Central memory CD8-positive, alpha-beta T cell (primary cell): ENCODE measurements around the gene UBAC1.

Source experiments
- ATAC-seq: fragments of 150-1000 bp; cut with Tn5 transposase; replicated peaks from 2 replicates; pipeline ENCODE4 v1.10.0; 2022; ENCODE audit warnings: mild to moderate bottlenecking, moderate FRiP score, moderate number of reproducible peaks; ENCODE audit not compliant: poor library complexity, severe bottlenecking; ENCODE audit errors: extremely low read depth
- DNase-seq, 2 donors: peaks; one replicate each; pipeline ENCODE4 v3.0.0; 2021; ENCODE audit warnings: low spot score in 2 of 2
- H3K27ac Mint-ChIP-seq: one replicate; pipeline ENCODE4 v1.8.0; 2022; ENCODE audit warnings: low read depth, mild to moderate bottlenecking, moderate library complexity, mixed read lengths
- H3K27me3 Mint-ChIP-seq: one replicate; pipeline ENCODE4 v1.8.0; 2022; ENCODE audit warnings: mixed read lengths
- H3K36me3 Mint-ChIP-seq: one replicate; pipeline ENCODE4 v1.8.0; 2022; ENCODE audit warnings: mild to moderate bottlenecking, moderate library complexity, mixed read lengths; ENCODE audit not compliant: insufficient read depth
- H3K4me1 Mint-ChIP-seq: one replicate; pipeline ENCODE4 v1.8.0; 2022; ENCODE audit warnings: mixed read lengths
- H3K4me3 Mint-ChIP-seq: one replicate; pipeline ENCODE4 v1.8.0; 2022; ENCODE audit warnings: mild to moderate bottlenecking, moderate library complexity, mixed read lengths
- H3K9me3 Mint-ChIP-seq: one replicate; pipeline ENCODE4 v1.8.0; 2022; ENCODE audit warnings: mixed read lengths

UBAC1 gene, protein sequence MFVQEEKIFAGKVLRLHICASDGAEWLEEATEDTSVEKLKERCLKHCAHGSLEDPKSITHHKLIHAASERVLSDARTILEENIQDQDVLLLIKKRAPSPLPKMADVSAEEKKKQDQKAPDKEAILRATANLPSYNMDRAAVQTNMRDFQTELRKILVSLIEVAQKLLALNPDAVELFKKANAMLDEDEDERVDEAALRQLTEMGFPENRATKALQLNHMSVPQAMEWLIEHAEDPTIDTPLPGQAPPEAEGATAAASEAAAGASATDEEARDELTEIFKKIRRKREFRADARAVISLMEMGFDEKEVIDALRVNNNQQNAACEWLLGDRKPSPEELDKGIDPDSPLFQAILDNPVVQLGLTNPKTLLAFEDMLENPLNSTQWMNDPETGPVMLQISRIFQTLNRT

DNA sequence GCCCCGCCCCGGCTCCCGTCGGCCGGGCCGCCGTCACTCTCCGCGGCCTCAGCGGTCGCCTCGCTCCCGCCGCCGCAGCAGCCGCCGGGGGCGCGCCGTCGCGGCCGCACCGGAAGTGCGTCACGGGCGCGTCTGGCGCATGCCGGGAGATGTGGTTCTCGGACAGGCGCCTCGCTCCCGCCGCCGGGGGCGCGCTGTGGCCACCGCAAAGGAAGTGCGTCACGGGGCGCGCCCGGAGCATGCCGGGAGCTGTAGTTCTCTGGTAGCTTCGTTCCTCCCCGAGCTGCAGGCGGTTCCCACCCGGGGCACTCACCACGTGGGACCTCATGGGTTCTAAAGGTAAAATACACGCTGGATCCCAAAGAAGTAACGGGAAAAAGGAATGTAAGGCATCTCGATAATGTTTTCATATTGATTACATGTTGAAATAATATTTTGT, at the start of gene UBAC1:
UBAC1 (minus strand) TSS at position 97 of the 439 bp plus-strand sequence. CDS start 211 bp downstream, outside the sequence.
- DNase-seq: peak; percentile 90
- peak within 1 kb of the TSS; percentile 85 for H3K27ac Mint-ChIP-seq
- peaks cover 33% of the 10 kb centered on the region for H3K4me1 Mint-ChIP-seq
- H3K9me3 Mint-ChIP-seq: no peaks in the 10 kb centered on the region
- peak within 1 kb of the TSS; percentile 85 for H3K4me3 Mint-ChIP-seq
- no peaks in the 10 kb centered on the region for H3K27me3 Mint-ChIP-seq
- peak; percentile 94 for ATAC-seq
- H3K36me3 Mint-ChIP-seq: peaks cover 8% of the 10 kb centered on the region

DNA sequence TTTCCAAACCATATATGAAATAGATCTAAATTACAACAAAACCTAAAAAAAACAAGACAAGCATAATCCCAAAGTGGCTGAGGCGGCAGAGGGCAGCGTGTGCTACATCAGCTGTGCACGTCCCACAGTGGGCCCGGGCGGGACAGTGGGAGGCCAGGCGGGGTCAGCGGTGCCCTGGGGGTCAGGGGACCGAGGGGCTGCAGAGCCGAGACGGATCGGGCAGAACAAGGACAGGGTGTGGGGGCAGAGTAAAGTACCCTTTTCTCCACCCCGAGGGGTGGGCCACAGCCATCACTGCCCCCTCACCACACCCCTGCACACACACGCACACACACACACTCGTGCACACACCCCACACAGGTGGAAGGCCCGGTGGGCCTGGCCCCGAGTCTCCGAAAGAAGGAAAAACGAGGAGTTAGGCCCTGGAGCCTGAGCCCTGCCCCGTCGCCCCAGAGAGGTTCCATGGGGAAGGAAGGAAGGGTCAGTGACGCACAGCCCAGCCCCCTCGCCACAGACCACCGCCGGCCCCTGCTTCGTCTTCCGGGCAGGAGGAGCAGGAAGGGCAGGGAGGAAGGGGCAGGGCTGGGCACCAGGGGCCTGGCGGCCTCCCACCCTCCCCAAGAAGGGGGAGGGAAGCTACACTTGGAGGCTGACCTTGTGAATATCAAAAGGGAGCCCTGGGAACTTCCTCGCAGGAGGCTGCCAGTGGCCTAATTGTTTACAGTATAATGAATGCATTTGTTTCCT, 49.6 kb upstream of the UBAC1 start:
- peaks cover 11% of the 10 kb centered on the region for H3K4me1 Mint-ChIP-seq

DNA sequence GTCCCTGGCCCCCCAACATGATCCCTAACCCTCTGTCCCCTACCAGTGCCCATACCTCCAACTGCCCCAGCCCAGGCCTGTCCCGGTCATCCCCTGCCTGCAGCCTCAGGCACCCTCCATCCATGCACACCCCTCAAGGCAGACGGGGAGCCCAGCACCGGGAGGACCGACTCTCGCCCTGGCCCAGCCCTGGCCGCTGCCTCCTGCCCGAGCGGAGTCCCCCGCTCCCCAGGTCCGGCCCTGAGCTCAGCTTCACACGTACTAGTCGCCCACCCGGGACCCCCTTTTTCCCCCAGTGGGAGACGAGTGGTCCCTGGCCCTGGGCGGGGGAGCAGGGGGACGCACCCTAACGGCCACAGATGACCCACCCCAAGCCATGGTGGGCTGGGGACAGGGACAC, 49.0 kb upstream of the UBAC1 start:
- H3K27me3 Mint-ChIP-seq: no peaks in the 10 kb centered on the region
- no peaks in the 10 kb centered on the region for H3K9me3 Mint-ChIP-seq
- no peak overlapping the region for H3K27ac Mint-ChIP-seq
- H3K4me1 Mint-ChIP-seq: peaks cover 11% of the 10 kb centered on the region
- DNase-seq (no peak), ATAC-seq (no peak)
- H3K4me3 Mint-ChIP-seq: no peak overlapping the region
- peaks cover 10% of the 10 kb centered on the region for H3K36me3 Mint-ChIP-seq

More for the DNA sequence above, 49.6 kb upstream of the UBAC1 start:
- ATAC-seq (no peak), DNase-seq (no peak)
- Mint-ChIP-seq H3K9me3 (no peaks in the 10 kb centered on the region), H3K4me3 (no peak overlapping the region), H3K27me3 (no peaks in the 10 kb centered on the region), H3K36me3 (peaks cover 10% of the 10 kb centered on the region), H3K27ac (no peak overlapping the region)

DNA sequence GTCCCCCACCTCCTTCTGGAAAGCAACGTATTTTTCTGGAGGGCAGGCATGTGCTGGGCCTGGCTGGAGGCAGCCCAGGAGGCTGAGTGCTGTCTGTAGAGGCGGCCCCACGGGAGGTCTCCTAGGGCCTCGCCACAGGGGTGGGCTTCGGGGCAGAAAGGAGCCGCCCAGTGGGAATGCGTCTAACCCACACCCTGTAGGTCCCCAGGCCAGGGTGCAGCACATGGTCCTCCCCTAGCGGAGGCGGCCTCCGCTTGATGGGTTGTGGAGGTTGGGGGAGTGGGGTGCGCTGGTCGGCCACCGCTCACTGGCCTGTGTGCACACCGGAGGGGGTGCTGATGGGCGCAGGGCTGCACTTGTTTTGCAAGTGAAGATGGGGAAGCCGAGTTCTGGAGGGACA, 48.3 kb upstream of the UBAC1 start:
- ATAC-seq: no peak
- H3K27me3 Mint-ChIP-seq: no peaks in the 10 kb centered on the region
- H3K36me3 Mint-ChIP-seq: peaks cover 10% of the 10 kb centered on the region
- no peak overlapping the region for H3K27ac Mint-ChIP-seq
- no peak overlapping the region for H3K4me3 Mint-ChIP-seq
- peaks cover 11% of the 10 kb centered on the region for H3K4me1 Mint-ChIP-seq
- DNase-seq: no peak
- no peaks in the 10 kb centered on the region for H3K9me3 Mint-ChIP-seq

DNA sequence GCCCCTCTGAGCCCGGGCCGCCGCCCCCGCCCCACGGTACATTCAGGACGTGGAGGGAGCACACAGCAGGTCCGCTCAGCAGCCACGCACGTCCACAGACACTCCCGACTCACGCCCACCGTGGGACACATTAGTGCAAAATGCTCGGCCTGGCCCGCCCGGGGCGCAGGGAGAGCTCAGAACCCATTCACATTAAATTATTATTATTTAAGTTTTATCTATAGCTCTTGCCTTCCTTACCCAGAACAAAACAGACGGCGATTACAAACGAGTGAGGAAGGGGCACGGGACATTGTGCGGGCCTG, 47.5 kb upstream of the UBAC1 start:
- peaks cover 10% of the 10 kb centered on the region for H3K36me3 Mint-ChIP-seq

DNA sequence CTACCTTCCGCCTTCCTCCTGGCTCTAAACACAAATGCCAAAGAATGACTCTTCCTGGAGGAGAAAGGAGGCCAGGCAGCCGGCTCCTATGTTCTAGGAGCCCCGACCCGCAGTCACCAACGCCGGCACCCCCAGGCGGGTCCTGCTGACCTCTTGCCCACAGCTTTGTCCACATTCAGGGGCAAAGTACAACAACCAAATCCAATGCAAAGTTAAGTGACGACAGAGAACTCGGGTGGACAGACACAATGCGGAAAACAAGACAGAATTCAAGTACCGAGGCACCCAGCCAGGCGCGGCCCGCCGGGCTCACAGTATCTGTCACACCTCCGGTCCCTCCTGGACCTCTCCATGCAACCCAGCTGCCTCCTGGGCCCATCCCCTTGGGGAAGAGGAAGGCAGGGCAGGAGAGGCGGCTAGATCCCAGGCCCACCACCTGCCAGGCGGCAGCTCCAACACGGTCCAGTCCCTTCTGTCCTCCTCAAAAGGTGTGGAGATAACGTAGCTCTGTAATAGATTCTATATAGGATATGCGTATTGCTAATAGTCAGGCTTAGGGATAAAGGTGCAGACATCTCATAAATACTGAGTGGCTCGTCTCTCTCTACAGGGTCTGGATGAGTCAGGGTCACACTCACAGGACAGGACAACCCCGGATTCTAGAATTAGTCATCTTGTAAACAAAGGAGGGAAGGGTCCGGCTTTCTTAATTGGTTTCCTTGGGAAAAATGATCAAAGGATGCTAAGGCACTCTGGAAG, 46.9 kb upstream of the UBAC1 start:
- no peak for ATAC-seq
- H3K9me3 Mint-ChIP-seq: no peaks in the 10 kb centered on the region
- H3K36me3 Mint-ChIP-seq: peaks cover 10% of the 10 kb centered on the region
- H3K4me3 Mint-ChIP-seq: no peak overlapping the region
- peaks cover 11% of the 10 kb centered on the region for H3K4me1 Mint-ChIP-seq
- H3K27me3 Mint-ChIP-seq: no peaks in the 10 kb centered on the region
- no peak overlapping the region for H3K27ac Mint-ChIP-seq
- DNase-seq: no peak

More for the DNA sequence above, 47.5 kb upstream of the UBAC1 start:
- Mint-ChIP-seq H3K4me1 (peaks cover 11% of the 10 kb centered on the region), H3K4me3 (no peak overlapping the region), H3K27ac (no peak overlapping the region), H3K9me3 (no peaks in the 10 kb centered on the region), H3K27me3 (no peaks in the 10 kb centered on the region)
- ATAC-seq (no peak), DNase-seq (no peak)

DNA sequence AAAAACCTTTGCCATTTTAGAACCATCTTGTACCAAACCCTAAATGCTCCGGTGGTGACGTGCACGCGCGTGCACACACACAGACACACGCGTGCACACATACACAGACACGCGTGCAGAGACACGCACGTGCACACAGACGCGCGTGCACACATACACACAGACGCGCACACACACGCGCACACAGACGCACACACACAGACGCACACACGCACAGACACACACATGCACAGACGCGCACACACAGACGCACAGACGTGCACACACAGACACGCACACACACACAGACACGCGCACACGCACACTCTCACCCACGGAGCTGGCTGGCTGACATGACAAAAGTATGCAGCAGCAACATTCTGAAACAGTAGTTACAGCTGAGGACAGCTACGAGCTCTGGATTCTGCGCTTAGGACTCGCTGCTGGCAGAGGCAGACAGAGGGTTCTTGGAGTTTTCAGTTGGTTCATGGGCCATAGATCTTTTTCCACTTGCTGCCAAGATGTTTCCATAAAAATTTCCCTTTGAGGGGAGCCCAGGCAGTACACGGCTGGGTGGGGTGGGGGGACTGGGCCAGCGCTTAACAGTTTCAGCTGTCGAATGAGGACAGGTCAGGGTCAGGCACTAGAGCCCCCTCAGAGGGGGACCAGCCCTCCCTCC, 46.2 kb upstream of the UBAC1 start:
- Mint-ChIP-seq H3K4me3 (no peak overlapping the region), H3K4me1 (peaks cover 11% of the 10 kb centered on the region), H3K36me3 (peaks cover 10% of the 10 kb centered on the region), H3K27ac (no peak overlapping the region), H3K9me3 (no peaks in the 10 kb centered on the region), H3K27me3 (no peaks in the 10 kb centered on the region)
- ATAC-seq: no peak
- DNase-seq: no peak

DNA sequence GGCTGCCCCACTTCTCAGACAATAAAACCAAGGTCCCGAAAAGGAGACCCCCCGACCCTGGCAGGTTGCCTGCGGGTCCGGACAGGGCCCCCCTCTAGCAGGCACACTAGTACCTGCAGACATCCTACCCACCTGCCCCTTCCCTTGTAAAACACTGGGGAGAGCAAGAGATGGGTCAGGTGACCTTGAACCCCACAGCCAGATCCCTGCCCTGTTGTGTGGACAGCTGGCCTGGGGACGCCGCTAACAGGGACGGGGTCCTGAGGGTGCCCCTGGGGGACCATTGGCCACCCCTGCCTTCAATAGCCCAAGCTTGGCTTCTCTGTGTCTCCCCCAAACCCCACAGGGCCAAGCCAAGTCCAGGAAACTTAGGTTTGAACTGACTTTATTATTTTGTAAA, 45.0 kb upstream of the UBAC1 start:
- no peak for ATAC-seq
- no peak for DNase-seq
- no peak overlapping the region for H3K4me3 Mint-ChIP-seq
- H3K27me3 Mint-ChIP-seq: no peaks in the 10 kb centered on the region
- H3K36me3 Mint-ChIP-seq: peaks cover 9% of the 10 kb centered on the region
- no peak overlapping the region for H3K27ac Mint-ChIP-seq
- H3K4me1 Mint-ChIP-seq: peaks cover 11% of the 10 kb centered on the region
- no peaks in the 10 kb centered on the region for H3K9me3 Mint-ChIP-seq

DNA sequence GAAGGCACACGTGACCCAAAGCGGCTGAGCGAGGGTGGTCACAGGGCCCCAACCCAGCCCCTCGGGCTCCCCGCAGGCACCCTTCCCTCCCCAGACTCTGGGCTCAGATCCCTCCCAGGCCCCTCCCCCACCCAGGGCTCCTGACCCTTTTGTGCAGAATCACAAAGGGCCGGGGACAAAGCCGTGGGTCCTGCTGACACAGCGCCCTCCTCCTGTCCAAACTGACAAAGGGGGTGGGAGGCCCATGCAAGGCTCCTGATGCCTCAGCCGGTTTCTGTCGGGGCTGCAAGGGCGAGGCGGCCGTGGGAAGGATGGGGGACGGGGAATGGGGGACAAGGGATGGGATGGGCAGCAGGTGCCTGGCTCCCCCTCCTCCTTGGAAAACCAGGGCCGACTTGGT, 43.5 kb upstream of the UBAC1 start:
- no peak for ATAC-seq
- Mint-ChIP-seq H3K27me3 (no peaks in the 10 kb centered on the region), H3K4me1 (peaks cover 11% of the 10 kb centered on the region), H3K27ac (no peak overlapping the region), H3K9me3 (no peaks in the 10 kb centered on the region), H3K36me3 (peaks cover 4% of the 10 kb centered on the region), H3K4me3 (no peak overlapping the region)
- no peak for DNase-seq

DNA sequence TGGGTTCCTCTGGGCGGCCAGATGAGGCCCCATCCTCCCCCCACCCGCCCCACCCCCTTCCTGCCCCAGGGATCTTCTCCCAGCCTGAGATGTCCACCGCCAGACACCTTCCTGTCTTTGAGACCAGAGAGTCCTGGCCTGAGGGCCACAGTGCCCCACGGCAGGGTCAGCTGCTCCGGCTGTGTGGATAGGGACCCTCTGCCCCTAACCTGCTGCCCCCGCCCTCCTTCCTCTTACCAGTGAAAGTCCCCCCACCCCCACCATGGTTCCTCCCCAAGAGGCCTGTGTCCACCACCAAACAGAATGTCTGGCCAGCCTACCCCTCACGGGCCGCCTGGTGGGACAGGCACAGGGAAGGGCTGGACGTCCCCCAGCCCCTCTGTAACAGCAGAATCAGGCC, 43.0 kb upstream of the UBAC1 start:
- DNase-seq: no peak
- no peak overlapping the region for H3K4me3 Mint-ChIP-seq
- H3K27ac Mint-ChIP-seq: no peak overlapping the region
- no peaks in the 10 kb centered on the region for H3K27me3 Mint-ChIP-seq
- ATAC-seq: no peak
- no peaks in the 10 kb centered on the region for H3K9me3 Mint-ChIP-seq
- H3K36me3 Mint-ChIP-seq: peaks cover 4% of the 10 kb centered on the region
- peaks cover 11% of the 10 kb centered on the region for H3K4me1 Mint-ChIP-seq

DNA sequence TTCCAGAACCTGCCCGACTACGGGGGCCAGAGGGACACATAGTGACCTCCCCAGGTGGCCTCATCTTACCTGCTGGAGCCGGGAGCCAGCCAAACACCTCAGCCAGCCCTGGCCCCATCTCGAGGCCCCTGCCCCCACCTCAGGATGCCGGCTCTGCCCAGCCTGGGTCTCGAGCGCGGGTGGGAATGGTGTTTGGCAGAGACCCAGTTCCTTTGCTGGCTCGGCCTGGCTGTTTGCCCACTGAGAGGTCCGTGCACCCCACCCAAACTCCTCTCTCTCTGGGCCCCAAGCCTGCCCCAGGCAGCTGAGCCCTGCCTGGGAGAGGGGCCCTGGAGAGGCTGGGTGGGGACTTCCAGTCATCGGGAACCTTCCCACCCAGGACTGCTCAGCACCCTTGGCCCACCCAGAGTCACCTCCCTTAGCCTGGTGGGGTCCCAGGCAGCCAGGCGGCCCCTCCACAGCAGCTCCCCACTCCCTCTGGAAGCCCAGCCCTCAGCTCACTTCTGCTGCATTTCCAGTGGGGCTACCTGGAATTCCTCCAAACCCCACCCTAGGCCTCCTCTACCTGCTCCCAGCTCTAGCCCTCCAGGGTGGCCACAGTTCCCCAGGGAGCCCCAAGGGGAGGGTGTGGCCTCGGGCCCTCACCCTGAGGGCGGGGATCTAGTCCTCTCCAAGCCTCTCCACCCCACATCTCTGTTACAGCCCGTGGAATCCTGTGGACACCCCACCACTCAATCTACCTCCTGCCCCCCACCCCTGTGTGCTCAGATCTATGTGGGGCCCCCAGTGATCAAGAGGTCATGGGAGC, 42.4 kb upstream of the UBAC1 start:
- Mint-ChIP-seq H3K4me1 (peaks cover 11% of the 10 kb centered on the region), H3K9me3 (no peaks in the 10 kb centered on the region), H3K4me3 (no peak overlapping the region), H3K36me3 (peaks cover 4% of the 10 kb centered on the region), H3K27me3 (no peaks in the 10 kb centered on the region), H3K27ac (no peak overlapping the region)
- DNase-seq: no peak
- ATAC-seq: no peak

DNA sequence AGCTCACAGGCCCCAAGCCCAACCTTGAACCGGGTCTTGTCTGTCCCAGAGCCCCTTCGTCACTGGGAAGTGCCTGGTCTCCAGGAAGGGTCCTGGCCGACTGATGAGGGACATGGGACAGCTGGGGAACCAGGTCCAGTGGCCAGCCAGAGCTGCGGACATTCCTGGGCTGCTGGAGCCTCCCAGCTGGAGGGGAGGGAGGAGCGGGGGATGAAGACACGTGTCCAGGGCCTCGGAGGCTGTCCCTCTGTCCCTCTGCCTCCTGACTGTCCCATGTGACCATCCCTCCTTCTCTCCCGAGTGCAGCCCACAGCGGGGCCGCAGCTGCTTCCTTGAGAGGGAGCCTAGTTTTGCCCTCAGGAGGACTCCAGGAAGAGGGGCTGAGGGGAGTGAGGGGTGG, 41.7 kb upstream of the UBAC1 start:
- Mint-ChIP-seq H3K27me3 (no peaks in the 10 kb centered on the region), H3K27ac (no peak overlapping the region), H3K36me3 (peaks cover 3% of the 10 kb centered on the region), H3K4me3 (no peak overlapping the region), H3K4me1 (peaks cover 8% of the 10 kb centered on the region), H3K9me3 (no peaks in the 10 kb centered on the region)
- ATAC-seq (no peak), DNase-seq (no peak)
